ENCODE measurements around the gene CA10. TPM values are rescaled to one million over a fixed set of nuclear protein-coding genes. Genes with fewer than 3 reads are reported as not detected.

Gene CA10
- polyA plus RNA-seq, 6 donors from 2014 or later, result not detected

- DNase-seq (no peak), ATAC-seq (ENCODE audit: low read depth in 2 of 2) (no peak)
- peaks cover 0 to 5% (median 0%) of the 10 kb centered on the region in 3 donors for H3K27me3 Mint-ChIP-seq
- no peak overlapping the region for H3K27ac Mint-ChIP-seq
- no peaks in the 10 kb centered on the region for H3K36me3 Mint-ChIP-seq
- H3K9me3 Mint-ChIP-seq, result peaks cover 0 to 8% (median 4%) of the 10 kb centered on the region in 7 donors
- H3K4me1 Mint-ChIP-seq, result no peaks in the 10 kb centered on the region
- no peak overlapping the region for H3K4me3 Mint-ChIP-seq
Observed at GRCh38 chr17:52026075-52026474, 132.4 kb downstream of the CA10 start.

DNA sequence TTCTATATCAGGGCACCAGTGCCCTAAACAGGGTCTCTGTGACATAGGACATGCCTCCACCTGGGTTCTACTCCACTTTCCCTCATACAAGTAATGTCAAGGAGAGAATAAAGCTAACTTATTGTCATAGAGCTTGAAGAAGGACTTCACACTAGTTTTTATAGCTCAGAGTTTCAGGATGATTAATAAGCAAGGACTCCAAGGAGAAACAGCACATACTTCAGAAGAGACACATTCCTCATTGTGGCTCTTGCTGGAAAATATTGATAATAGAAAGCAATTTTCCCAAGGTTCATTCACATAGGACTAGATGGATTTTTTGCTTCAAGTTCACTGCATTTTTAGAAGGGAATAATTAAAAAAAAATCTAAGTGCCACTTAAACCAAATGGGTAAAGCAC is 133.3 kb downstream of the CA10 start:
- ATAC-seq (ENCODE audit: low read depth in 2 of 2) (no peak), DNase-seq (no peak)
- Mint-ChIP-seq H3K4me3 (no peak overlapping the region), H3K9me3 (peaks cover 0 to 9% (median 4%) of the 10 kb centered on the region in 7 donors), H3K27me3 (peaks cover 0 to 4% (median 0%) of the 10 kb centered on the region in 3 donors), H3K36me3 (no peaks in the 10 kb centered on the region), H3K4me1 (no peaks in the 10 kb centered on the region), H3K27ac (no peak overlapping the region)

DNA sequence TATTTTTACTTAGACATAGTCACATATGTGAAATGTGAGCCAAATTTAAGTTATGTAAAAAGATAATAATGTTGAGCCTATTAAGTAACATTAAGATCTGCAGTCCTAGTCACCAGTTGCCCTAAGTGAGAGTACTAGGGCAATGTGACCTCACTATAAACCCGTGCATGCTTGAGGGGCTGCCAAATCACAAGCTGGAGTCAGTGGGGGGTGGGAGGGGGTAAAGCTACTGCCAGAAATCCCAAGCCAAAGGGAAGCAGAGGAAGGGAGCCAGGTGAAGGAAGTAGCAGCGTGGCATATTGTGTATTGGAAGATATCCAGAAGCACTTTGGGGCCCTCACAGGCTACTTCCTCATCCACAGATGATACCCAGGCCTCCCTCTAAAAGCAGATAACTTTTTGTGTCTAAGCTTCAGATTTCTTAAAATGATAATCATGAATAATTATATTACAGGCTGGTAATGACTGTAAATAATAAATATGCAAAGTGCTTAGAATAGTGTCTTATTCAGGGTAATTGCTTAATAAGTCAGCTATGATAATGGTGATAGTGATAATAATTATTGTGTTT is 134.1 kb downstream of the CA10 start:
- peaks cover 0 to 8% (median 4%) of the 10 kb centered on the region in 7 donors for H3K9me3 Mint-ChIP-seq

GRCh38 chr17:52011064-52011463 is 147.4 kb downstream of the CA10 start:
- ATAC-seq (ENCODE audit: low read depth in 2 of 2), result no peak
- no peak for DNase-seq
- H3K9me3 Mint-ChIP-seq, result peaks cover 0 to 7% (median 2%) of the 10 kb centered on the region in 7 donors
- no peak overlapping the region for H3K27ac Mint-ChIP-seq
- no peaks in the 10 kb centered on the region for H3K4me1 Mint-ChIP-seq
- H3K4me3 Mint-ChIP-seq, result no peak overlapping the region
- H3K27me3 Mint-ChIP-seq, result no peaks in the 10 kb centered on the region
- H3K36me3 Mint-ChIP-seq, result no peaks in the 10 kb centered on the region

More for the DNA sequence above, 134.1 kb downstream of the CA10 start:
- Mint-ChIP-seq H3K27ac (no peak overlapping the region), H3K4me1 (no peaks in the 10 kb centered on the region), H3K36me3 (no peaks in the 10 kb centered on the region), H3K4me3 (no peak overlapping the region), H3K27me3 (no peaks in the 10 kb centered on the region)
- no peak for DNase-seq
- ATAC-seq (ENCODE audit: low read depth in 2 of 2), result no peak

GRCh38 chr17:51999654-52000053 is 158.9 kb downstream of the CA10 start:
- H3K4me1 Mint-ChIP-seq, result no peaks in the 10 kb centered on the region
- H3K9me3 Mint-ChIP-seq, result peaks cover 0 to 6% (median 0%) of the 10 kb centered on the region in 7 donors
- no peak for DNase-seq
- no peaks in the 10 kb centered on the region for H3K27me3 Mint-ChIP-seq
- H3K36me3 Mint-ChIP-seq, result no peaks in the 10 kb centered on the region
- ATAC-seq (ENCODE audit: low read depth in 2 of 2), result no peak
- H3K4me3 Mint-ChIP-seq, result no peak overlapping the region
- no peak overlapping the region for H3K27ac Mint-ChIP-seq

GRCh38 chr17:51997723-51998122 is 160.8 kb downstream of the CA10 start:
- Mint-ChIP-seq H3K27me3 (no peaks in the 10 kb centered on the region), H3K4me3 (no peak overlapping the region), H3K27ac (no peak overlapping the region), H3K36me3 (no peaks in the 10 kb centered on the region), H3K9me3 (peaks cover 0 to 7% (median 5%) of the 10 kb centered on the region in 7 donors), H3K4me1 (no peaks in the 10 kb centered on the region)
- DNase-seq (no peak), ATAC-seq (ENCODE audit: low read depth in 2 of 2) (no peak)

- no peak for ATAC-seq (ENCODE audit: low read depth in 2 of 2)
- Mint-ChIP-seq H3K27ac (no peak overlapping the region), H3K9me3 (peaks cover 0 to 7% (median 5%) of the 10 kb centered on the region in 7 donors), H3K4me1 (no peaks in the 10 kb centered on the region), H3K4me3 (no peak overlapping the region), H3K27me3 (no peaks in the 10 kb centered on the region), H3K36me3 (no peaks in the 10 kb centered on the region)
- DNase-seq, result no peak
Observed at GRCh38 chr17:51995797-51996403, 162.6 kb downstream of the CA10 start.

GRCh38 chr17:51992864-51993416 is 165.6 kb downstream of the CA10 start:
- ATAC-seq (ENCODE audit: low read depth in 2 of 2), result no peak
- no peak for DNase-seq
- Mint-ChIP-seq H3K36me3 (no peaks in the 10 kb centered on the region), H3K4me3 (no peak overlapping the region), H3K27ac (no peak overlapping the region), H3K27me3 (peaks cover 0 to 3% (median 0%) of the 10 kb centered on the region in 3 donors), H3K4me1 (no peaks in the 10 kb centered on the region), H3K9me3 (peaks cover 0 to 9% (median 4%) of the 10 kb centered on the region in 7 donors)

GRCh38 chr17:51971121-51971520 is 187.4 kb downstream of the CA10 start:
- no peak overlapping the region for H3K4me3 Mint-ChIP-seq
- ATAC-seq (ENCODE audit: low read depth in 2 of 2), result no peak
- no peaks in the 10 kb centered on the region for H3K36me3 Mint-ChIP-seq
- H3K4me1 Mint-ChIP-seq, result no peaks in the 10 kb centered on the region
- peaks cover 3 to 18% (median 9%) of the 10 kb centered on the region in 7 donors for H3K9me3 Mint-ChIP-seq
- DNase-seq, result no peak
- H3K27me3 Mint-ChIP-seq, result peaks cover 0 to 6% (median 0%) of the 10 kb centered on the region in 3 donors
- no peak overlapping the region for H3K27ac Mint-ChIP-seq

GRCh38 chr17:51961689-51962088 is 196.8 kb downstream of the CA10 start:
- Mint-ChIP-seq H3K36me3 (peaks cover 0 to 8% of the 10 kb centered on the region in 2 donors), H3K4me1 (no peaks in the 10 kb centered on the region), H3K27ac (no peak overlapping the region), H3K9me3 (peaks cover 4 to 56% (median 24%) of the 10 kb centered on the region in 7 donors), H3K4me3 (peak overlapping the region in 1 of 8 donors; percentile 27), H3K27me3 (no peaks in the 10 kb centered on the region)
- ATAC-seq (ENCODE audit: low read depth in 2 of 2), result no peak
- DNase-seq, result no peak

DNA sequence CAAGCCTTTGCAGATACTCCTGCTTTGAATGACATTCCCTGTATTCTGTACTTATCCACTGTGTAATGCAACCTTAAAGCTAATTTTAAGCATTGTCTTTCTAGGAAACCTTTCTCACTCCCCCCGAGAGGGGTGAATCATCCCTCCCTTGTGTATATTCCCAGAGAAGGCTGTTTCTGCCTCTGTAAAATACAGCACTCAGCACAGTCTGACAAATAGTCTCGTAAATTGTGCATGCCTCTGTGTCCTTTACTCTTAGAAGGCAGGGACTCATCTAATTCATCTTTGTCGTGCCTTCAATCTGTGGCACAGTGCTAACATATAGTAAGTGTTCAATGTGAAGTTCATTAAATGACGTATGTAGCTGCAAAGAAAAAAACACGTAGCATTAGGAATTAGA is 200.7 kb downstream of the CA10 start:
- no peaks in the 10 kb centered on the region for H3K4me1 Mint-ChIP-seq
- H3K4me3 Mint-ChIP-seq, result no peak overlapping the region
- no peak for ATAC-seq (ENCODE audit: low read depth in 2 of 2)
- no peaks in the 10 kb centered on the region for H3K27me3 Mint-ChIP-seq
- H3K36me3 Mint-ChIP-seq, result peaks cover 0 to under 1% of the 10 kb centered on the region in 2 donors
- H3K9me3 Mint-ChIP-seq, result peaks cover 0 to 21% (median 11%) of the 10 kb centered on the region in 7 donors
- DNase-seq, result no peak
- H3K27ac Mint-ChIP-seq, result no peak overlapping the region

- no peaks in the 10 kb centered on the region for H3K4me1 Mint-ChIP-seq
- H3K27me3 Mint-ChIP-seq, result peaks cover 0 to 4% (median 0%) of the 10 kb centered on the region in 3 donors
- no peak overlapping the region for H3K4me3 Mint-ChIP-seq
- DNase-seq (no peak), ATAC-seq (ENCODE audit: low read depth in 2 of 2) (no peak)
- peaks cover 0 to 15% (median 2%) of the 10 kb centered on the region in 7 donors for H3K9me3 Mint-ChIP-seq
- H3K27ac Mint-ChIP-seq, result no peak overlapping the region
- no peaks in the 10 kb centered on the region for H3K36me3 Mint-ChIP-seq
Observed at GRCh38 chr17:51955245-51955644, 203.3 kb downstream of the CA10 start.

DNA sequence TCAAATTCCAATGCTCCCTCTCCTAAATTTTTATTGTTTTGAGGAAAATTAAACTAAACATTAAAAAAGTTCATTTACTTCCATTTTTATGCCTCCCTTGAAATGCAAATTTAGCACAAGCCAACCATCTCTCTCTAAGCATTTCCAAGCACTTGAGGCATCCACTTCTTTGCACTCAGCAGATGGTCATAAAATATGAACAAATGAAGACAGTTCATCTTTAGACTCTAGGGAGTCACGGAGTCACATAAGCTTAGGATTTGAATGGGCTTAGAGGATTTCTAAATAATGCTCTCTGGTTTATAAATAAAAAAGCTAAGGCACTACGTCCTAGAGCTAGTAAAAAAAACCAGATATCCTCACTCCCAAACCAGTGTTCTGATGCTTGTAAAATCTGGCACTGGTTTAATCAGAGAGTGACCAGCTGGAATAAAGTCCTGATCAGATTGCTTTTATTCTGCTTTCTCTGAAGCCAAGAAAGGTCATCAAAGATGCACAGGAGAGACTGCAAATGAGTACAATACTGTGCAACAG is 204.2 kb downstream of the CA10 start:
- Mint-ChIP-seq H3K4me1 (no peaks in the 10 kb centered on the region), H3K27me3 (peaks cover 0 to 4% (median 0%) of the 10 kb centered on the region in 3 donors), H3K4me3 (no peak overlapping the region), H3K9me3 (peaks cover 0 to 17% (median 3%) of the 10 kb centered on the region in 7 donors), H3K36me3 (no peaks in the 10 kb centered on the region), H3K27ac (no peak overlapping the region)
- no peak for ATAC-seq (ENCODE audit: low read depth in 2 of 2)
- DNase-seq, result no peak

- Mint-ChIP-seq H3K4me1 (no peaks in the 10 kb centered on the region), H3K9me3 (peaks cover 0 to 17% (median 3%) of the 10 kb centered on the region in 7 donors), H3K27me3 (peaks cover 0 to 4% (median 0%) of the 10 kb centered on the region in 3 donors), H3K36me3 (no peaks in the 10 kb centered on the region), H3K27ac (no peak overlapping the region), H3K4me3 (no peak overlapping the region)
- DNase-seq (no peak), ATAC-seq (ENCODE audit: low read depth in 2 of 2) (no peak)
Observed at GRCh38 chr17:51951741-51952140, 206.8 kb downstream of the CA10 start.

Measured in naive B cell (primary cell).